Caco-2 (cell line): ENCODE measurements around the gene TMEM50A. TPM values are rescaled to one million over a fixed set of nuclear protein-coding genes. Genes with fewer than 3 reads are reported as not detected.

Source experiments
- BruUV-seq: library from RNA; stranded (reverse); fragments of 400-500 nt; replicated peaks from 2 replicates; lab custom pipeline; 2021; lab: Mats Ljungman, UMichigan
- CTCF ChIA-PET: fragments of 300-600 bp; sonication (Branson Sonifier 250); formaldehyde crosslinking; loops from one replicate; lab custom pipeline; 2022; ENCODE audit warnings: antibody characterized with exemption; lab: Charles Lee
- POLR2A ChIA-PET: fragments of 300-600 bp; sonication (Branson Sonifier 250); formaldehyde crosslinking; loops from one replicate; lab custom pipeline; 2022; ENCODE audit warnings: antibody characterized with exemption; lab: Charles Lee
- DNase-seq, 2 experiments: peaks; one replicate each; pipeline versions ENCODE4 v3.0.0 to v3.0.0-alpha.2; 2020 to 2022
- H3K27me3 ChIP-seq: replicated peaks from 2 replicates; pipeline ENCODE4 v1.6.0; 2011; ENCODE audit warnings: low read length; ENCODE audit not compliant: control insufficient read depth, insufficient read depth
- H3K36me3 ChIP-seq: 2 replicates; pipeline ENCODE4 v1.5.1; 2011; ENCODE audit warnings: low read length; ENCODE audit not compliant: control insufficient read depth, insufficient read depth
- H3K4me1 ChIP-seq: fragments of 250-450 bp; sonication (Bioruptor Pico); 2 replicates; pipeline ENCODE4 v1.5.1; 2020; ENCODE audit warnings: mild to moderate bottlenecking
- H3K4me3 ChIP-seq: 2 replicates; pipeline ENCODE4 v1.5.1; 2011; ENCODE audit warnings: low read depth, mild to moderate bottlenecking, control low read depth, low read length
- H3K9me3 ChIP-seq: fragments of 250-450 bp; sonication (Bioruptor Pico); 2 replicates; pipeline ENCODE4 v1.5.1; 2020; ENCODE audit warnings: mild to moderate bottlenecking, moderate library complexity
- H3K27ac Mint-ChIP-seq: one replicate; pipeline ENCODE4 v1.8.0; 2022; ENCODE audit warnings: mixed read lengths; ENCODE audit not compliant: unreplicated experiment
- H3K27me3 Mint-ChIP-seq: one replicate; pipeline ENCODE4 v1.8.0; 2022; ENCODE audit warnings: mixed read lengths; ENCODE audit not compliant: insufficient read depth, unreplicated experiment
- H3K36me3 Mint-ChIP-seq: one replicate; pipeline ENCODE4 v1.8.0; 2022; ENCODE audit warnings: mild to moderate bottlenecking, mixed read lengths; ENCODE audit not compliant: insufficient read depth, unreplicated experiment
- H3K4me1 Mint-ChIP-seq: one replicate; pipeline ENCODE4 v1.8.0; 2022; ENCODE audit warnings: low read depth, mixed read lengths; ENCODE audit not compliant: unreplicated experiment
- H3K4me3 Mint-ChIP-seq: one replicate; pipeline ENCODE4 v1.8.0; 2022; ENCODE audit warnings: mild to moderate bottlenecking, moderate library complexity, mixed read lengths; ENCODE audit not compliant: unreplicated experiment
- H3K9me3 Mint-ChIP-seq: one replicate; pipeline ENCODE4 v1.8.0; 2022; ENCODE audit warnings: mixed read lengths; ENCODE audit not compliant: unreplicated experiment
- CTCF ChIP-seq, 2 experiments: fragments of 200-600 bp in 1 of 2; IDR thresholded peaks; 1 replicate in 1 of 2; 2 replicates in 1 of 2; pipeline versions ENCODE4 v1.5.1 to v1.8.0; 2011 to 2022; ENCODE audit warnings: antibody characterized with exemption in 1 of 2, control low read depth in 1 of 2, inconsistent platforms in 1 of 2, low read depth in 1 of 2, low read length in 1 of 2, mild to moderate bottlenecking in 1 of 2, moderate library complexity in 1 of 2; ENCODE audit not compliant: insufficient read depth in 1 of 2, severe bottlenecking in 1 of 2, unreplicated experiment in 1 of 2
- intact Hi-C: fragments of 100-400 bp; cut with micrococcal nuclease; formaldehyde crosslinking; loops from one replicate; pipeline ENCODE4 v1.10.0; 2022; ENCODE audit not compliant: unreplicated experiment
- total RNA-seq: library from RNA; stranded (reverse); gene quantifications from 2 replicates; pipeline ENCODE4 v1.2.3, GENCODE V29; 2022

The TMEM50A gene
- total RNA-seq, 1 experiment from 2014 or later = 86.3 TPM

GRCh38 chr1:25356441-25356840 is 18.3 kb downstream of the TMEM50A start:
- H3K4me3 ChIP-seq = no peak overlapping the region
- ChIA-PET CTCF (no interaction called here), POLR2A (no interaction called here)
- peaks cover 40% of the 10 kb centered on the region for H3K36me3 Mint-ChIP-seq
- DNase-seq = no peak
- no peaks in the 10 kb centered on the region for H3K9me3 Mint-ChIP-seq
- no peaks in the 10 kb centered on the region; the same call in 1 of the 2 replicates for H3K36me3 ChIP-seq
- no peak overlapping the region for H3K4me3 Mint-ChIP-seq
- peaks cover 6% of the 10 kb centered on the region for H3K4me1 Mint-ChIP-seq
- H3K27ac Mint-ChIP-seq = no peak overlapping the region
- H3K27me3 ChIP-seq = no peaks in the 10 kb centered on the region
- intact Hi-C loops = no loop called here
- H3K27me3 Mint-ChIP-seq = no peaks in the 10 kb centered on the region
- BruUV-seq = no TSS peak
- H3K4me1 ChIP-seq = no peaks in the 10 kb centered on the region
- no peaks in the 10 kb centered on the region for H3K9me3 ChIP-seq
- TF ChIP-seq CTCF (IDR thresholded peaks at IDR 0.05; ENCODE audit: insufficient read depth in 1 of 2, low read depth in 1 of 2, low read length in 1 of 2, severe bottlenecking in 1 of 2, unreplicated experiment in 1 of 2) = no peak

GRCh38 chr1:25356848-25357247 is 18.7 kb downstream of the TMEM50A start:
- H3K27me3 ChIP-seq = no peaks in the 10 kb centered on the region
- Mint-ChIP-seq H3K4me3 (no peak overlapping the region), H3K27ac (no peak overlapping the region), H3K36me3 (peaks cover 42% of the 10 kb centered on the region), H3K4me1 (peaks cover 6% of the 10 kb centered on the region), H3K27me3 (no peaks in the 10 kb centered on the region), H3K9me3 (no peaks in the 10 kb centered on the region)
- no peaks in the 10 kb centered on the region for H3K9me3 ChIP-seq
- no peaks in the 10 kb centered on the region; the same call in 1 of the 2 replicates for H3K36me3 ChIP-seq
- no TSS peak for BruUV-seq
- intact Hi-C loops = no loop called here
- no peaks in the 10 kb centered on the region for H3K4me1 ChIP-seq
- no peak overlapping the region for H3K4me3 ChIP-seq
- no peak for TF ChIP-seq CTCF (IDR thresholded peaks at IDR 0.05; ENCODE audit: insufficient read depth in 1 of 2, low read depth in 1 of 2, low read length in 1 of 2, severe bottlenecking in 1 of 2, unreplicated experiment in 1 of 2)
- ChIA-PET POLR2A (no interaction called here), CTCF (no interaction called here)
- no peak for DNase-seq

- H3K4me1 Mint-ChIP-seq = peaks cover 4% of the 10 kb centered on the region
- H3K36me3 Mint-ChIP-seq = peaks cover 28% of the 10 kb centered on the region
- no peaks in the 10 kb centered on the region for H3K9me3 Mint-ChIP-seq
- Histone ChIP-seq H3K9me3 (no peaks in the 10 kb centered on the region), H3K36me3 (no peaks in the 10 kb centered on the region; the same call in 1 of the 2 replicates), H3K27me3 (no peaks in the 10 kb centered on the region), H3K4me1 (no peaks in the 10 kb centered on the region), H3K4me3 (no peak overlapping the region)
- no peak overlapping the region for H3K4me3 Mint-ChIP-seq
- POLR2A ChIA-PET = no interaction called here
- no peak for DNase-seq
- CTCF ChIA-PET = no interaction called here
- BruUV-seq = no TSS peak
- H3K27ac Mint-ChIP-seq = no peak overlapping the region
- H3K27me3 Mint-ChIP-seq = no peaks in the 10 kb centered on the region
- intact Hi-C loops = no loop called here
- TF ChIP-seq CTCF (IDR thresholded peaks at IDR 0.05; ENCODE audit: insufficient read depth in 1 of 2, low read depth in 1 of 2, low read length in 1 of 2, severe bottlenecking in 1 of 2, unreplicated experiment in 1 of 2) = no peak
Measured at GRCh38 chr1:25360596-25361581, 22.8 kb downstream of the TMEM50A start.
